IPS DF 4.7 (cell line): ENCODE measurements around the gene SLC7A1.

Experiments used
- DNase-seq: peaks from one replicate; pipeline ENCODE4 v3.0.0-alpha.2; 2013; ENCODE audit warnings: low spot score; ENCODE audit errors: extremely low read depth

The SLC7A1 gene

GRCh38 chr13:29562786-29563438, 32.6 kb downstream of the SLC7A1 start:
- no peak for DNase-seq

- DNase-seq = no peak
Measured at GRCh38 chr13:29561918-29562317, 33.6 kb downstream of the SLC7A1 start.

- DNase-seq = no peak
Measured at GRCh38 chr13:29556742-29557141, 38.7 kb downstream of the SLC7A1 start.

- DNase-seq = no peak
Measured at GRCh38 chr13:29551214-29551613, 44.3 kb downstream of the SLC7A1 start.

- no peak for DNase-seq
Measured at GRCh38 chr13:29550430-29550988, 45.0 kb downstream of the SLC7A1 start.

- DNase-seq = no peak
Measured at GRCh38 chr13:29548722-29549121, 46.8 kb downstream of the SLC7A1 start.

GRCh38 chr13:29547153-29547552, 48.3 kb downstream of the SLC7A1 start:
- no peak for DNase-seq

- no peak for DNase-seq
Measured at GRCh38 chr13:29546662-29547061, 48.8 kb downstream of the SLC7A1 start.

- DNase-seq = no peak
Measured at GRCh38 chr13:29545988-29546387, 49.5 kb downstream of the SLC7A1 start.

GRCh38 chr13:29543230-29544215, 52.0 kb downstream of the SLC7A1 start:
- no peak for DNase-seq

- DNase-seq = no peak
Measured at GRCh38 chr13:29542381-29542780, 53.1 kb downstream of the SLC7A1 start.

GRCh38 chr13:29541400-29541799, 54.1 kb downstream of the SLC7A1 start:
- DNase-seq = no peak

- no peak for DNase-seq
Measured at GRCh38 chr13:29540799-29541198, 54.7 kb downstream of the SLC7A1 start.

- DNase-seq = no peak
Measured at GRCh38 chr13:29540334-29540733, 55.2 kb downstream of the SLC7A1 start.

- no peak for DNase-seq
Measured at GRCh38 chr13:29539856-29540255, 55.6 kb downstream of the SLC7A1 start.

- no peak for DNase-seq
Measured at GRCh38 chr13:29538652-29539040, 56.8 kb downstream of the SLC7A1 start.

GRCh38 chr13:29537736-29538651, 57.5 kb downstream of the SLC7A1 start:
- no peak for DNase-seq

GRCh38 chr13:29536853-29537252, 58.6 kb downstream of the SLC7A1 start:
- no peak for DNase-seq

GRCh38 chr13:29535663-29536655, 59.5 kb downstream of the SLC7A1 start:
- DNase-seq = no peak

GRCh38 chr13:29534083-29534482, 61.4 kb downstream of the SLC7A1 start:
- DNase-seq = no peak
